HG02588 (cell line): ENCODE results near the gene PTGFRN.
"Not testable (repeated sequence)": the region's sequence is repeated elsewhere in the genome, so short reads cannot be mapped to it uniquely, and the experiment has no call there.

ENCODE experiments used
- ATAC-seq: cut with Tn5 transposase; IDR thresholded peaks from one replicate; pipeline ENCODE4 v1.9.1; 2021; ENCODE audit warnings: mild to moderate bottlenecking, moderate library complexity; ENCODE audit not compliant: unreplicated experiment

The PTGFRN gene

DNA sequence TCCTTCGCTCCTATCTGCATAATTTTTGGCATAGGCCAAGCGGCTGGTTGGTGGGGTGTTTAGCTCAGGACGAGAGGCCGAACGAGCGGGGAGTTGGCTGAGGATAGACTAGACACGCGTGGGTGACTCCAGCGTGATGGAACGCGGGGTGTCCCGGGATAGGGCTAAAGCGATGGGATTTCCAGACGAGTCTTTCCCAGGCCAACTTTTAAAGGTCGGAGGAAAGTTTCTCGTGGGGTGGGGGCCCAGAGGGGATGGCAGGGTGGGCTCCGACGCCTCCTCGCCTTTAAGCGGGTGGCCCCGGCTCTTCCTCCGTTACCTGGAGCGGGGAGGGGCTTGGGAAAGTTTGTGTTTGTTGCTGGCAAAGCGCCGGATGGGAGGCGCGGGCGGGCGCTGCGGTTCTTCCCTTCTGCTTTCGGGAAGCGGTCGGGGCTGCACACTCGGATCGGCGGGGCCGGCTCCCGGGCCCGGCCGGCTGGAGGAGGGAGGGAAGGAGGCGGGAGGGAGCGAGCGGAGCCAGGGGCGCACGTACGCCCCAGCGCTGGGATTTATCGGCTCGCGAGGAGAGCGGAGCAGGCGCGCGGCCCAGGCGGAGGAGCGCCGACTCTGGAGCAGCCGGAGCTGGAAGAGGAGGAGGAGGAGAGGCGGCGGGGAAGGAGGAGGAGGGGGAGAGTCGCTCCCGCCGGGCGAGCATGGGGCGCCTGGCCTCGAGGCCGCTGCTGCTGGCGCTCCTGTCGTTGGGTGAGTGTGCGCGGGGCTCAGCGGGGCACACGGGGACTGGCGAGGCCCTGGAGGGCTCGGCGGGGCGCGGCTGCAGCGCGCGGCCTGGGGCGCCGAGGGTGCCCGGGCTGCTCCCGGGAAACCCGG is at the start of gene PTGFRN:
PTGFRN (plus strand) TSS at position 405 of the 867 bp plus-strand sequence; CDS start at position 693, 288 bp downstream.
- ATAC-seq, result no peak

GRCh38 chr1:116860167-116860566 is 49.5 kb upstream of the PTGFRN start:
- not testable (repeated sequence) for ATAC-seq

GRCh38 chr1:116861137-116861536 is 48.6 kb upstream of the PTGFRN start:
- no peak for ATAC-seq

GRCh38 chr1:116863031-116863430 is 46.7 kb upstream of the PTGFRN start:
- ATAC-seq, result not testable (repeated sequence)

GRCh38 chr1:116866478-116866877 is 43.2 kb upstream of the PTGFRN start:
- not testable (repeated sequence) for ATAC-seq

GRCh38 chr1:116868385-116868784 is 41.3 kb upstream of the PTGFRN start:
- no peak for ATAC-seq

- ATAC-seq, result no peak
These were observed 40.1 kb upstream of the PTGFRN start for GRCh38 chr1:116869611-116870010.

GRCh38 chr1:116870300-116870699 is 39.4 kb upstream of the PTGFRN start:
- ATAC-seq, result no peak

DNA sequence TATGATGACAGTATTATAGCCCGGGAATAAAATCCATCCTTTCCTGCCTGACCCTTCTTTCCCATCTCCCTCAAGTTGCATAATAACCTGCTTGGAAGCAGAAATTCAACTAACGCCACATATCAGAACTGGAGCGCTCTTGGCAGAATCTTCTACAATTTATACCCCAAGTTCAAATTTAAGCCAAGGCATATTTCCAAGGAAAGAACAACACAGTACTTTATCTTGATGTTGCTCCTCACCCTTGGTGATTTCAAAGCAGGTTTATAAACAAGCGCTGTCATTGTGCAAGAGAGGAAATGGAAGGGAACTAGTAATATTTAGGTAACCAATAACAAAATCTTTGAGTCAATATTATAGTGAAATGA is 38.0 kb upstream of the PTGFRN start:
- no peak for ATAC-seq

- no peak for ATAC-seq
These were observed 35.9 kb upstream of the PTGFRN start for GRCh38 chr1:116873680-116874271.

DNA sequence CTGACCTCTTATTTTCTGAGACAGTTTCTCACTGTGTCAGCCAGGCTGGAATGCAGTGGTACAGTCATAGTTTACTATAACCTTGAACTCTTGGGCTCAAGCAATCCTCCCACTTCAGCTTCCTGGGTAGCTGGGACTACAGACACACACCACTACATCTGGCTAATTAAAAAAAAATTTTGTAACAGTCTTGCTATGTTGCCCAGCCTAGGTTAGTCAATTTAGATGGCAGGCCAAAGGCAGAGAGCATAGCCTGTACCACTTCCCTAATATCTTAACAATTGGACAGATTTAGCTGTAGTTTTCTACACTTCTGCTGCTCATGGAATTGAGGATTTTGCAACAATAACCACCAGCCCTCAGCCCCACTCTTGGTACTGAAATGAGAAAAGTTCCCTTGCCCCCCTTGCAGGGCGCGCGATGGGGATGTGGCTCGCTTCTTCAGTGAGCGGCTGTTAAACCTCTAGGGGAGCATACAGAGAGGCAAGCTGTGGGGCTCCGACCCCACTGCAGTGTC is 34.9 kb upstream of the PTGFRN start:
- ATAC-seq, result no peak

DNA sequence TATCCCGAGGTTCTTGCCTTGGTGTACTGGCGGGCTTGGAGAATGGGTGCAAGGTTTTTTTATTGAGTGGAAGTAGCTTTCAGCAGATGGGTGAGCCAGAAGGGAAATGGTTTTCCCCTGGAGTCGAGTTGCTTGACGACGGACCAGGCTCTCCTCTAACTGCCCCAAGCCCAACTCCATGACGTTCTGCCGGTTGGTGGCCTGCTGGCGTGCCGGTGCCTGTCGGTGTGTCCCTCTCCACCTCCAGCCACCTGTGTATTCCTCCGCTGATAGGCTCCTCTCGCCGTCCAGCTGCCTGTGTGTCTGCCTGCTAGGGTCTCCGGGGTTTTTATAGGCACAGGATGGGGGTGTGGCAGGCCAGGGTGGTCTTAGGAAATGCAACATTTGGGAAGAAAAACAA is 34.3 kb upstream of the PTGFRN start:
- ATAC-seq, result no peak

GRCh38 chr1:116875946-116876345 is 33.8 kb upstream of the PTGFRN start:
- not testable (repeated sequence) for ATAC-seq

- no peak for ATAC-seq
These were observed 32.4 kb upstream of the PTGFRN start for GRCh38 chr1:116877141-116877818.

GRCh38 chr1:116878804-116879477 is 30.8 kb upstream of the PTGFRN start:
- peak; percentile 64 for ATAC-seq

DNA sequence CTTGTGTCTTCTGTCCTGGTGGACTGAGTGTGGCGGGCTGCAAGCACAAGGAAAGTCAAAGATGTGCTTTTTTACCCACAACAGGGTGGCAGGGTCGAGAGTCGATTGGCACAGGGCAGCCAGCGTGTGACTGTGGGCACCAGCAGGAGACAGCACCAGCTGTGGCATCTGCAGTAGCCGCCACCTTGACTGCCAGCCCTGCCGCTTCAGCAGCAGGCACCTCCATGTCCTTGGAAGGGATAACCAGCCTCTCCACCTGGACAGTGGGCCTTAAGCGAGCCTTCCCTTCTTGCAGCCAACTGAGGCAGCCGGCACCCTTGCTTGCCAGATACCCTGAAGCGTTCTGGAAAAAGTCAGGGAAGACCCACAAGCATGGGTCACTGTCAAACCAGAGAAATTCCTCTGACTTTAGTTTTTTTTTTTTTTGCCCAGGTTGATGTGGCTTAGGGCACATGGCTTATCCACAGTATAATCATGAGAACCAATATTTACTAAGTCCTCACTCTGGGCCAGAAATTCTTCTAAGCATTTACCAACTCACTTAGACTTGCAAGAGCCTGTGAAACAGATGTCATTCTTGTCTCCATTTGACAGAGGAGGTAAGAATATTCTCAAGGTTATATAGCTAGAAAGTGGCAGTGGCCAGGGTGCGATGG is 30.1 kb upstream of the PTGFRN start:
- ATAC-seq, result peak; percentile 9

GRCh38 chr1:116880917-116881316 is 28.8 kb upstream of the PTGFRN start:
- no peak for ATAC-seq

GRCh38 chr1:116881879-116882520 is 27.7 kb upstream of the PTGFRN start:
- ATAC-seq, result no peak

DNA sequence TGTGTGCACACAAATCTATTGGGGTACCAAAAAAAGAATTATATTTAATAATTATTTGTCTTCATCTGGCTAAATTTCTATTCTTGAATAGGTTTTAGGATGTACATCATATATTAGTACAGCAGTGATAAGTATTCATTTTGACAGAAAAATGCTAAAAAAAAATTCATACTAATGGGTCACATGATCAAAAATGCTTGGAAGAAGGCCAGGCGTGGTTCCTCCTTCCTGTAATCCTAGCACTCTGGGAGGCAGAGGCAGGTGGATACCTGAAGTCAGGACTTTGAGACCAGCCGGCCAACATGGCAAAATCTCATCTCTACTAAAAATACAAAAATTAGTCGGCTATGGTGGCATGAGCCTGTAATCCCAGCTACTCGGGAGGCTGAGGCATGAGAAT is 26.9 kb upstream of the PTGFRN start:
- no peak for ATAC-seq

DNA sequence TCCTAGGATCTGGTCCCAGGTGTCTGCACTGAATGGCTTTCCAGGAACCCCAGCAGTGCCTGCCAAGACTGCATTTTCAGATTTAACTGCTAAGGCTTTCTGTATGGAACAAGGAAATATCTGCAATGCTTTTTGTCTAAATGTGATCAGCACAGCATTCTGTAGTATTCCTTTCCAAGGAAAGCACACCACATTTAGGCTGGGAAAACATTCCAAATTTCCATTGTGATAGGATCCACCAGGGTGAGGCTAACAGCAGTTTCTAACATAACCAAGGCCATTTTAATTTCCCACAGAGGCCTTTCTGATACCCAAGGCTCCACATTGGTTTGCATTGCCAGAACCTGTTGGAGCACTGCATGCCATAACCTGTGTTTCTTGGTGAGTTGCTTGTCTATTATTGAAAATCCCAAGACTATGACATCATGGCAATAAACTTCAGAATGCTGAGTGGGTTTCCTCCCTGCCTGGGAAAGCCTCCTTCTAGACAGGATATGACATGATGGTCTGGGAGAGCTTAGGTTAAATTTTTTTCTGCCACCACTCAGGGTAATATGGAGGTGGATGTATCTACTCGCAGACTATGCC is 23.3 kb upstream of the PTGFRN start:
- no peak for ATAC-seq
